Forelimb muscle (tissue), 1 donor: ENCODE results near the gene PITPNM3. TPM values are rescaled to one million over a fixed set of nuclear protein-coding genes. Genes with fewer than 3 reads are reported as not detected.

Source experiments
- DNase-seq: peaks from one replicate; pipeline ENCODE4 v3.0.0-alpha.2; 2013; ENCODE audit warnings: low read depth
- polyA plus RNA-seq: library from polyadenylated mRNA; unstranded; fragments of 120-200 nt; gene quantifications from one replicate; pipeline ENCODE4 v1.2.1, GENCODE V29; 2013; ENCODE audit not compliant: insufficient read length

Gene PITPNM3
- polyA plus RNA-seq, 1 donor = 6.7 TPM

- no peak for DNase-seq
Observed at GRCh38 chr17:6526362-6527152, 29.8 kb downstream of the PITPNM3 start.

GRCh38 chr17:6525731-6526130 lies 30.6 kb downstream of the PITPNM3 start:
- no peak for DNase-seq

GRCh38 chr17:6525141-6525540 lies 31.2 kb downstream of the PITPNM3 start:
- no peak for DNase-seq

GRCh38 chr17:6524520-6524919 lies 31.8 kb downstream of the PITPNM3 start:
- no peak for DNase-seq

- DNase-seq = no peak
Observed at GRCh38 chr17:6523809-6524355, 32.5 kb downstream of the PITPNM3 start.

GRCh38 chr17:6523330-6523729 lies 33.0 kb downstream of the PITPNM3 start:
- no peak for DNase-seq

- no peak for DNase-seq
Observed at GRCh38 chr17:6521586-6521985, 34.8 kb downstream of the PITPNM3 start.

- DNase-seq = no peak
Observed at GRCh38 chr17:6517062-6517461, 39.3 kb downstream of the PITPNM3 start.

GRCh38 chr17:6514371-6514770 lies 42.0 kb downstream of the PITPNM3 start:
- no peak for DNase-seq

- DNase-seq = no peak
Observed at GRCh38 chr17:6512552-6512951, 43.8 kb downstream of the PITPNM3 start.

GRCh38 chr17:6510321-6510977 lies 45.9 kb downstream of the PITPNM3 start:
- no peak for DNase-seq

- DNase-seq = no peak
Observed at GRCh38 chr17:6509921-6510320, 46.4 kb downstream of the PITPNM3 start.

- no peak for DNase-seq
Observed at GRCh38 chr17:6509031-6509771, 47.2 kb downstream of the PITPNM3 start.

GRCh38 chr17:6508519-6509030 lies 47.8 kb downstream of the PITPNM3 start:
- DNase-seq = no peak

GRCh38 chr17:6508016-6508415 lies 48.3 kb downstream of the PITPNM3 start:
- no peak for DNase-seq

- no peak for DNase-seq
Observed at GRCh38 chr17:6507535-6507934, 48.8 kb downstream of the PITPNM3 start.

GRCh38 chr17:6506679-6507231 lies 49.6 kb downstream of the PITPNM3 start:
- no peak for DNase-seq

- DNase-seq = no peak
Observed at GRCh38 chr17:6505425-6506142, 50.8 kb downstream of the PITPNM3 start.

GRCh38 chr17:6503641-6504195 lies 52.6 kb downstream of the PITPNM3 start:
- no peak for DNase-seq

GRCh38 chr17:6502871-6503509 lies 53.4 kb downstream of the PITPNM3 start:
- no peak for DNase-seq
